ENCODE data around the gene KLHDC1. TPM values are rescaled to one million over a fixed set of nuclear protein-coding genes. Genes with fewer than 3 reads are reported as not detected.
"Not testable (repeated sequence)": the region's sequence is repeated elsewhere in the genome, so short reads cannot be mapped to it uniquely, and the experiment has no call there.

Gene KLHDC1
- total RNA-seq, 1 donor from 2014 or later = 6.6 TPM

DNA sequence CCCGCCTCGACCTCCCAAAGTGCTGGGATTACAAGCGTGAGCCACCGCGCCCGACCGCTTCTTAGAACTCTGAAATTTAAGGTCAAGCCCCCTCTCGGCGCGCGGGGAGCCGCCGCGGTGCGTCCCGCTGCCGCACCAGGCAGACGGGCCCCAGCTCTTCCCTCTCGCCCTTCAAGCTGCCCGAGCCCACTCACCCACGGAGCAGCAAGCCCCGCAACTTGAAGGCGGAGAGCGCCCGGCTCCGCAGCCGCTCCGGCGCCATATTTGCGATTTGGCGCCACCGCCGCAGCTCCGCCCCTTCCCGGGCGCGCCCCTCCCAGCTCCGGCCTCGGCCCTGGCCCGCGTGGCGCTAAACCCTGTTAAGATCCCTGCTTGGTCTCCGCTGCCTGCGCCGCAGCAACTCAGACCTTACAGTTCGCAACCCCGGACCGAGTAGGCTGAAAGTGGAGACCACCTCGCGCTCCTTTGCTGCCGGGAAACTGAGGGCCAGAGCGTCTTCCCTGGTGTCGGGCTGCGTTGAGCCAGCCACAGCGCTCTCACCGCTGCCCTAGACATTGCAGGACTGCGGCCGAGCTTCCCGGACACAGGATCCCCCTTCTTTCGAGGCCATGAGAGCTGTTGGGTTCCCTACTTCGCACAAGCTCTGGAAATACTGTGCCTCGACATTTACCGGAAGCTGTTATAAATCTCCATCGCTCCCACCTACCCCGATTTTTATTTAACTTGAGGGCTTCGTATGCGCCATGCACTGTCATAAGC, 4.8 kb upstream of the KLHDC1 start, which contains the start of gene POLE2:
TSS of gene POLE2 (minus strand) at position 273 of the 759 bp plus-strand sequence. CDS start at position 262, 11 bp downstream.
- Mint-ChIP-seq H3K27ac (peak within 1 kb of the TSS; percentile 93), H3K9me3 (no peaks in the 10 kb centered on the region), H3K36me3 (no peaks in the 10 kb centered on the region), H3K4me3 (peak within 1 kb of the TSS; percentile 81), H3K4me1 (peaks cover 23% of the 10 kb centered on the region), H3K27me3 (ENCODE audit: low read depth) (no peaks in the 10 kb centered on the region)
- peak; percentile 47 to 83 for DNase-seq (ENCODE audit: low spot score in 2 of 2, unreplicated experiment in 2 of 2)
- TF ChIP-seq, protein P1, sequence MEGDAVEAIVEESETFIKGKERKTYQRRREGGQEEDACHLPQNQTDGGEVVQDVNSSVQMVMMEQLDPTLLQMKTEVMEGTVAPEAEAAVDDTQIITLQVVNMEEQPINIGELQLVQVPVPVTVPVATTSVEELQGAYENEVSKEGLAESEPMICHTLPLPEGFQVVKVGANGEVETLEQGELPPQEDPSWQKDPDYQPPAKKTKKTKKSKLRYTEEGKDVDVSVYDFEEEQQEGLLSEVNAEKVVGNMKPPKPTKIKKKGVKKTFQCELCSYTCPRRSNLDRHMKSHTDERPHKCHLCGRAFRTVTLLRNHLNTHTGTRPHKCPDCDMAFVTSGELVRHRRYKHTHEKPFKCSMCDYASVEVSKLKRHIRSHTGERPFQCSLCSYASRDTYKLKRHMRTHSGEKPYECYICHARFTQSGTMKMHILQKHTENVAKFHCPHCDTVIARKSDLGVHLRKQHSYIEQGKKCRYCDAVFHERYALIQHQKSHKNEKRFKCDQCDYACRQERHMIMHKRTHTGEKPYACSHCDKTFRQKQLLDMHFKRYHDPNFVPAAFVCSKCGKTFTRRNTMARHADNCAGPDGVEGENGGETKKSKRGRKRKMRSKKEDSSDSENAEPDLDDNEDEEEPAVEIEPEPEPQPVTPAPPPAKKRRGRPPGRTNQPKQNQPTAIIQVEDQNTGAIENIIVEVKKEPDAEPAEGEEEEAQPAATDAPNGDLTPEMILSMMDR (IDR thresholded peaks at IDR 0.05; ENCODE audit: unreplicated experiment) = no peak

DNA sequence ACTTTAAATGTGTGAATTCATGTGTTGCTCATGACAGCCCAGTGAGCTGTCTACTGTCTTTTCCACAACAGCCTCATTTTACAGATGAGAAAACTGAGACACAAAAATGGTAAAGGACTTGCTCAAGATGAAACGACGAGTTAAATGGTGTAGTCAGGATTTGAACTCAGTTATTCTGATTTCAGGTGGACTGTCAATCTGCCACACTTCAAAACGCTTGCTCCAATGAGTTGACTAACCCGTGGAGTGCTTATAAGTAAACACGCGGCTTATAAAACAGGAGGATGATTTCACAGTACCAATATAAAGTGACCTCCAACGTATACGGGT, 4.3 kb upstream of the KLHDC1 start:
- H3K27me3 Mint-ChIP-seq (ENCODE audit: low read depth) = no peaks in the 10 kb centered on the region
- H3K4me3 Mint-ChIP-seq = peak overlapping the region; percentile 81
- peaks cover 23% of the 10 kb centered on the region for H3K4me1 Mint-ChIP-seq
- no peaks in the 10 kb centered on the region for H3K9me3 Mint-ChIP-seq
- no peaks in the 10 kb centered on the region for H3K36me3 Mint-ChIP-seq
- H3K27ac Mint-ChIP-seq = peak overlapping the region; percentile 93
- TF ChIP-seq, protein P1 (IDR thresholded peaks at IDR 0.05; ENCODE audit: unreplicated experiment) = no peak
- DNase-seq (ENCODE audit: low spot score in 2 of 2, unreplicated experiment in 2 of 2) = no peak

DNA sequence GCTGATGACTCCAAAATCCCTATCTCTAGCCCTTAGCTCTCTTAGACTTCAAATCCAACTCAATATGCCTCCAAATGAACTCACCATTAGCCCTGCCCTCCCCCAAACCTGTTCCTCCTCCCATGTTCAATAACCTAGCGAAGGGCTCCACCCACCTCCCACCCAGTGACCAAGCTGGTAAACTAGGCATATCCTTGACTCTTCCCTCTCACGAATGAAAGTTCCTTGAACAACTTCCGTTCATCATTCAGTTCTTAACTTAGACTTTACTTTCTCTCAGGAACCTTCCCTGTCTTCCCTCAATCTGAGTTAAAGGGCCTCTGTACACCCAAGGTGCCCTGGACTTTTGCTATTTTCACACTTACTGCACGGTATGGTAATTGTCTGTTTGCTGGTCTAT, 1.9 kb upstream of the KLHDC1 start:
- Mint-ChIP-seq H3K27me3 (ENCODE audit: low read depth) (no peaks in the 10 kb centered on the region), H3K9me3 (no peaks in the 10 kb centered on the region), H3K4me3 (peak overlapping the region; percentile 74), H3K36me3 (no peaks in the 10 kb centered on the region), H3K27ac (peak overlapping the region; percentile 21), H3K4me1 (peaks cover 27% of the 10 kb centered on the region)
- TF ChIP-seq, protein P1 (IDR thresholded peaks at IDR 0.05; ENCODE audit: unreplicated experiment) = no peak
- DNase-seq (ENCODE audit: low spot score in 2 of 2, unreplicated experiment in 2 of 2) = no peak

DNA sequence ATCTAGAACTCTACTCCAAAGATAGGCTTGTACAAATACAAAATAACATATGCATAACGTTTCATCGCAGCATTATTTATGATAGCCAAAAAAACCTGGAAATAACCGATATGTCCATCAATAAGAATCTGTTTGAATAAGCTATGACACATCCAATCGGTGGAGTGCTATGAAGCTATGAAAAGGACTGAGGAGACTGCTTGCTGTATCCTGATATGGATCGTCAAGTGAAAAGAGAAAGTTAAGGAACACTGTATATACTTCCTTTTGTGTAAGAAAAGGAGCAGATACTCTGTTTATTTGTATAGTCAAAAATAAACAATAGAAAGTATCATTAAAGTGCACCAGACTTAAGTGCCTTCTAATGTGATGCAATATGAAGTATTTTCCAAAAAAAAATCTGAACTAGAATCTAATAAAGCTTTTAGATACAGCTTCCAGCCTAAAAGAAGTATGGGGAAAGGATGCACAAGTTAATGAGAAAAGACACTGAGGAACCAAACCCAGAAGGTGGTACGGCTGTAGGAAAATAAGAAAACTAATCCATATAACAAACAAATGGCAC, 645 bp upstream of the KLHDC1 start:
- peak overlapping the region; percentile 74 for H3K4me3 Mint-ChIP-seq
- TF ChIP-seq, protein P1 (IDR thresholded peaks at IDR 0.05; ENCODE audit: unreplicated experiment) = no peak
- peak overlapping the region; percentile 97 for H3K27ac Mint-ChIP-seq
- H3K27me3 Mint-ChIP-seq (ENCODE audit: low read depth) = no peaks in the 10 kb centered on the region
- peaks cover 26% of the 10 kb centered on the region for H3K4me1 Mint-ChIP-seq
- DNase-seq (ENCODE audit: low spot score in 2 of 2, unreplicated experiment in 2 of 2) = no peak
- no peaks in the 10 kb centered on the region for H3K36me3 Mint-ChIP-seq
- H3K9me3 Mint-ChIP-seq = no peaks in the 10 kb centered on the region

DNA sequence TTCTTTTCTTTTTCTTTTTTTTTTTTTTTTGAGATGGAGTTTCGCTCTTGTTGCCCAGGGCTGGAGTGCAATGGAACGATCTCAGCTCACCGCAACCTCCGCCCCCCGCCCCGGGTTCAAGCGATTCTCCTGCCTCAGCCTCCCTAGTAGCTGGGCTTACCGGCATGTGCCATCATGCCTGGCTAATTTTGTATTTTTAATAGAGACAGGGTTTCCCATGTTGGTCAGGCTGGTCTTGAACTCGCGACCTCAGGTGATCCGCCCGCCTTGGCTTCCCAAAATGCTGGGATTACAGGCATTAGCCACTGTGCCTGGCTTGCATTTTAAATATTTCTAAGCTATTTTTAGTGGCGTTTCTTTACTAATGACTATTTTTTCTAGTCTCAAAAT, 810 bp downstream of the KLHDC1 start:
- H3K36me3 Mint-ChIP-seq, H3K9me3 Mint-ChIP-seq: not testable (repeated sequence)
- peak overlapping the region; percentile 67 for H3K27ac Mint-ChIP-seq

DNA sequence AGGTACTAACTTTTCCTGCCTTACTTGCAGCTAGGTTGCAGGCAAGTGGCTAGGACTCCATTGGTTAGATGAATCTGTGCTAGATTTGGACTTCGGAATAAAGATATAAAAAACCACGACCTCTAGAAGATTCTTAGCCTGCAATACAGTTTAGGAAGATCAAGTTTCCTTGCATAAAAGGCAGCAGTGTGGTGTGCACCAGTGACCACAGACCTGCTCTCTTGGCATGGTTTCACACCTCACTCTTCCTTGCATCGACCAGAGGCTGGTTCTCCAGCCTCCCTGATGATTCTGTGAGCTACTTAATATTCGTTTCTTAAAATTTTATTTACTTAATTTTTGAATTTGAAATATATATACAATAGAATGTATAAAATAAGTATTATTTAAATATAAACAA, 9.8 kb downstream of the KLHDC1 start:
- Mint-ChIP-seq H3K4me3 (no peak overlapping the region), H3K9me3 (no peaks in the 10 kb centered on the region), H3K4me1 (no peaks in the 10 kb centered on the region), H3K27me3 (ENCODE audit: low read depth) (no peaks in the 10 kb centered on the region), H3K36me3 (peaks cover 6% of the 10 kb centered on the region), H3K27ac (no peak overlapping the region)
- TF ChIP-seq, protein P1 (IDR thresholded peaks at IDR 0.05; ENCODE audit: unreplicated experiment) = no peak
- no peak for DNase-seq (ENCODE audit: low spot score in 2 of 2, unreplicated experiment in 2 of 2)

More for the DNA sequence above, 810 bp downstream of the KLHDC1 start:
- H3K4me3 Mint-ChIP-seq = peak overlapping the region; percentile 74
- not testable (repeated sequence) for H3K27me3 Mint-ChIP-seq (ENCODE audit: low read depth); DNase-seq (ENCODE audit: low spot score in 2 of 2, unreplicated experiment in 2 of 2)
- H3K4me1 Mint-ChIP-seq = peaks cover 23% of the 10 kb centered on the region
